ENCODE data around the gene POLR3C.

GRCh38 chr1:145858901-145859490 lies 35.0 kb downstream of the POLR3C start, which contains the start of gene PIAS3:
- TF ChIP-seq CTCF (IDR thresholded peaks at IDR 0.05; ENCODE audit: borderline replicate concordance, extremely low read depth, low read length, poor library complexity, severe bottlenecking) = no peak
- no peak for TF ChIP-seq EZH2 (IDR thresholded peaks at IDR 0.05; ENCODE audit: borderline replicate concordance, low read depth, low read length, severe bottlenecking)

Measured in DND-41 (cell line).